HTERT RPE-1 (cell line): ENCODE measurements around the gene DDRGK1.

Experiments used
- in situ Hi-C: fragments of 300-500 bp; cut with MboI; formaldehyde crosslinking; loops from 4 replicates; pipeline ENCODE4 v1.14.3; 2020; ENCODE audit warnings: low sequenced_read_pairs

The DDRGK1 gene

DNA sequence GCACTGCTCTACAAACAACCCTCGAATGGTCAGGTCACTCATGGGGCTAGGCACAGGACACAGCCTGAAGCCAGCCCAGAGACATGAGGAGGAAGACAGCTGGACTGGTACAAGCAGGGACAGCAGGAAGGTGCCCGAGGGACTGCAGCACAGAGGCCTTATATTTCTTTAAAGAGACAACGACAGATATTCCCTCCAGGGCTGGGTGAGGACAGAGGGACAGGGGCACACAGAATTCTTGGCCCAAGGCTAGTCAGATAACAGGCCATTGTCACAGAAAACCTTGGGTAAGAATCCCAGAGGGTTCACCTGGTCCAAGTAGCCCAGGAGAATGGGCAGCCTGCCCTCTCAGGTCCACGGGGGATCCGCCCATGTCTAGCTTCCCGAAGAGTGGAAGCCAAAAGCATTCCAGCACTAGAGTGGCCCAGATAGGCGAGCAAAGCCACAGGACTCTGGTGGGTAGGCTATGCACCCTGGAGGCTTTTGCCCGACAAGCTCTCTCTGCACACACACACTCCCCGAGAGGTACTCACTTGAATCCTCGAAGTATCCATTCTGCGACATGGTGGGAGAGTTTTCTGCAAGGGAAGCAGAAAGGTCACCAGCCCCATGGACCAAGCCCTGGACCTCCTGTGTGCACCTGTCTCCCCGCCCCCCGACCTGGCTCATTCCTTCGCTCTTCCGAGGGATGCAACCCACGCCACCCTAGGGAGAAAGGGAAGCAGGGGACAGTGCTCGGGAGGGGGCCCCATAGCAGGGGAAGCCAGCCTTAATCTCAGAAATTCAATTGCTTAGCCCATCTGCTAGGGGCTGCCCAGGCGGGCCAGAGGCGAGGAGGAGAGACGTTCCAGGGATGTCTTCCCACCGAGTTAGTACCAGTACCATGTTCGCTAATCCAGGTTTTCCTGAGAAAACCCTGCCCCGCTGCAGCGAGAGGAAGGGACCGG lies 32.8 kb upstream of the DDRGK1 start:
- in situ Hi-C loops: no loop called here

GRCh38 chr20:3235666-3236324 lies 31.3 kb upstream of the DDRGK1 start:
- in situ Hi-C loops: no loop called here

- in situ Hi-C loops: no loop called here
Observed at GRCh38 chr20:3233991-3234498, 29.6 kb upstream of the DDRGK1 start.

DNA sequence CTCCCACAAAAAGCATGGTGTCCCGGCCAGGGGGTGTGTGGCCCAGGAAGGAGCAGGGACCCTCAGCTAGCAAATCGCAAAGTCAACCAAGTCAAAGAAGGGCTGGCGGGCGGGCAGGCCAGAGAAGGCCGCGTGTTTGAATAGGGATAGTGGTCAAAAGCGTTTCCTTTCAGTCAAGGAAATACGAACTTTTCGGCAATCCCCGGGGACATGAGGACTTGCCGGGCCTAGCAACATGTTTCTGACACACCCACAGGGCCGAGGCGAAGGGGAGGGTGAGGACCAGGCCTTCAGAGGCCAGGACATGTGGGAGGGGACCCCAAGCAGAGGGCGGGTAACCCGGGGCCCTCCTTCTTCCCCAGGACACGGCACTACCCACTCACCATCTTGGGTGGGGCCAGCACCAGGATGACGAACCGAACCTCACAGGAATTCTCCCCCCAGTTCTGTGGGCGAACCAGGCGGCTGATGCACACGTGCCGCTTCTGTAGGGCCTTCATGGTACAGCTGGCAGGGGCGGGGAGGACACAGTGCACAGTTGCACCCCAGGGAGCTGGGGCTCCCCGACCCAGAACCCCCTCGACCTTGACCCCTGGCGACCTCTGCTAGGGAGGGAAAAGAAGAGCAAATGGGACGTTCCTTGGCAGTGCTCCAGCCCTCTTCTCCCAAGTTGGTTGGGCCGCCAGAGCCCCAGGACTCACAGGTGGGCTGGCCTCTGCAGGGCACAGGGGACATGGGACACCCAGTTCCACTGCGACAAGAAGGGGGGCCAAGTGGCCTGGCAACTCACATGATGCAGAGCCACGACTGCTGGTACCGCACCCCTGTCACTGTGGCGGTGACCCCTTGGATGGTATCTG lies 28.9 kb upstream of the DDRGK1 start:
- in situ Hi-C loops: no loop called here

DNA sequence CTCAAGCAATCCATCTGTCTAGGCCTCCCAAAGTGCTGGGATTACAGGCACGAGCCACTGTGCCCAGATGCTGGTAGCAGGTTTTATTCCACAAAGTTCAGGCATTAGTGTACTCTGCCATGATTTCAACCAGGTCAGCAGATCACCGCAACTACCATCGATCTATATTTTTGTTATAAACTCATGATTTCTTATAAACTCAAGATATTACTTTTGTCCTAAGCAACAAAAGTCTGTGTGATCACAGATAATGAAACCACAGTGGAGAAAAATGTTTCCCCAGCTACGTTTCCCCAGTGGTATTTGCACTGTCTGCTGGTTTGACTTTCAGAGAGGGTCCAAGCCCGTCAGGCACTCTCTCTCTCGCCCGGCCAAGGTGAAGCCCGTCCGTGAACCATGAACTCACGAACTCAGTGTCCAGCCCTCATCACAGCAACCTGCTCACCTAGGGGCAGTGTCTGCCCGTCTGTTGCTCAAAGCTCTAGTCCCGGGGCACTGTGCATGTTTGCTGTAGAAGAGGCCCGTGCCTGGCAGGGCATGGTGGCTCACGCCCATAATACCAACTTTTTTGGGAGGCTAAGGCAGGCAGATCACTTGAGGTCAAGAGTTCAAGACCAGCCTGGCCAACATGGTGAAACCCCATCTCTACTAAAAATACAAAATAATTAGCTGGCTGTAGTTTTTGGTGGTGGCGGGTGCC lies 27.6 kb upstream of the DDRGK1 start:
- in situ Hi-C loops: no loop called here

- in situ Hi-C loops: no loop called here
Observed at GRCh38 chr20:3231116-3231515, 26.6 kb upstream of the DDRGK1 start.

GRCh38 chr20:3229798-3230197 lies 25.3 kb upstream of the DDRGK1 start:
- in situ Hi-C loops: no loop called here

- in situ Hi-C loops: no loop called here
Observed at GRCh38 chr20:3229158-3229557, 24.7 kb upstream of the DDRGK1 start.

DNA sequence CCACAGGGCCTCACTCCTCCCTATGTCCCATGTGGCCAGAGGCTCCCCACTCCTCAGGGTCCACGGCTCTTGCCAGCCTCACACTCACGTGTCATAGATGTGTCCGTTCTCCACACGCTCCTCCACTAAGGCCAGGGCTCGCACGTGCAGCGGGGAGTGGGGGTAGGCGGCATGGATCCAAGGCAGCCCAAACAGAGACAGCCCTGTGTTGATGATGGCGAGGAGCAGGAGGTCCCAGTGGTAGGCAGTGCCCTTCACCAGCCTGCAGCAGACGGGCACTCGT lies 24.2 kb upstream of the DDRGK1 start:
- in situ Hi-C loops: no loop called here

DNA sequence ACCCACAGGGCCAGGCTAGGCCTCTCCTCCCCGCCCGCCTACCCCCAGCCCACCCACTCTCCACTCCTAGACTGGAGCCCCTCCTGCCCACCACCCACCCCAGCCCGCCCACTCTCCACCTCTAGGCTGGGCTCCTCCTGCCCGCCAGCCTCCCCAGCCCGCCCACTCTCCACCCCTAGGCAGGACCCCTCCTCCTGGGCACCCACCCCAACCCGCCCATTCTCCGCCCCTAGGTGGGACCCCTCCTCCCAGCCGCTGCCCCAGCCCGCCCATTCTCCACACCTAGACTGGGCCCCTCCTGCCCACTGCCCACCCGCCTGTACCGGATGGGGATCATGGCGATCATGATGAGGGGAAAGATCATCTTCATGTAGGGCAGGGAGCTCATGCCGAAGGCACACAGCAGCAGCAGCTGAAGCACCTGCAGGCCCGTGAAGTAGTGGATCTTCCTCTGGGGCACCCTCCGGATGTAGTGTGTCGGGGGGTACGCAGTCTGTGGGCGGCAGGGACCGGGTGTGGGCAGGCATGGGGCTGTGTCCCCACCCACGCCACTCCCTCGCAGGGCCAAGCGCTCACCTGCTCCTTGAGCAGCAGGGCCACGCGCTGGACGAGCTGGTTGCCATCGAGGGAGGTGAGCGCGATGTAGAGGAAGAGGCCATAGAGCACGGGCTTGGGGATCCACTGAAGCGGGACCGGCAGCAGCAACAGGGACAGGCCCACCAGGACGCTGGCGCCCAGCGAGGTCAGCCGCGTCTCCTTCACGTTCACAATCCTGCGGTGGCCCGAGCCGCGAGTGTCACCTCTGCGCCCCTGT lies 23.7 kb upstream of the DDRGK1 start:
- in situ Hi-C loops: no loop called here

GRCh38 chr20:3227506-3227905 lies 23.0 kb upstream of the DDRGK1 start:
- in situ Hi-C loops: no loop called here

- in situ Hi-C loops: no loop called here
Observed at GRCh38 chr20:3226864-3227263, 22.4 kb upstream of the DDRGK1 start.

- in situ Hi-C loops: no loop called here
Observed at GRCh38 chr20:3226093-3226492, 21.6 kb upstream of the DDRGK1 start.

DNA sequence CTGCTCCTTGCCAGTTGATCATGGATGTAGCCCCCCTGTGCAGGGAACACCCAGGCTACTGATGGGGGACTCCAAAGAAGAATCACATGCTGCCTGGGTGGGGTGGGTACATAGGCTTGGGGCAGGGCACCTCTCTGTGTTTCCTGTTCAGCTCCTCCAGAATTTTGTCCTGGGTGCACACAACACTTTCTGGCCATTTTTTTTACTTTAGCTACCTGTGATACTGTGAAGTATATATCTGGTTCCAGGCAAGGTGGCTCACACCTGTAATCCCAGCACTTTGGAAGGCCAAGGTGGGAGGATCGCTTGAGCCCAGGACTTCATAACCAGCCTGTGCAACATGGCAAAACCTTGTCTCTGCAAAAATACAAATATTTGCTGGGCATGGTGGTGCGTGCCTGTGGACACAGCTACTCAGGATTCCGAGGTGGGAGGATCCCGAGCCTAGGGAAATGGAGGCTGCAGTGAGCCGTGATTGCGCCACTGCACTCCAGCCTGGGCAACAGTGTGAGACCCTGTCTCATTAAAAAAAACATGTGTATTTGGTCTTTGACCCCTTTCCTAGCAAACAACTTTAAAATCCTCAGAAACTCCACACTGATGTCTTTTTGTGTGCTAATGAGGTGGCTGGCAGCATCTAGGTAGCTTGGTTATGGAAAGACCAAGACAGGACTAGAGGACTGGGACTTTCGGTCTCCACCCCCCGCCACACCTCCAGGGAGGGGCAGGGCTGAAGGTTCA lies 20.4 kb upstream of the DDRGK1 start:
- in situ Hi-C loops: no loop called here

- in situ Hi-C loops: no loop called here
Observed at GRCh38 chr20:3223994-3224680, 19.7 kb upstream of the DDRGK1 start.

DNA sequence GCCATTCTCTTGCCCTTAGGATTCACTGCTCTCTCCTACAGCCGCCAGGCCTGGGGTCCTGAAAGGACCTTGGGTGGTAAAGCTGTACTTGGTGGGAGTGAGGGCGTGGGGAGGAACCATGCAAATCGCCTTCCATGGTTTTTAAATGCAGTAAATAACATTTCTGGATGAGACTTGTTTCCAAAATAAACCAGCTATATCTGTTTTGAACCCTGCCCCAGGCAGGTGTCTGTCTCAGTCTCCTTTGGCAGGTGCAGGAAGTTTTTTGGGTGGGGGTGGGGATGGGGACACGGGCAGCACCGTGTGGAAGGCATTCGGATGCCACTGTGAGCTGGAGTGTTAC lies 19.1 kb upstream of the DDRGK1 start:
- in situ Hi-C loops: no loop called here

DNA sequence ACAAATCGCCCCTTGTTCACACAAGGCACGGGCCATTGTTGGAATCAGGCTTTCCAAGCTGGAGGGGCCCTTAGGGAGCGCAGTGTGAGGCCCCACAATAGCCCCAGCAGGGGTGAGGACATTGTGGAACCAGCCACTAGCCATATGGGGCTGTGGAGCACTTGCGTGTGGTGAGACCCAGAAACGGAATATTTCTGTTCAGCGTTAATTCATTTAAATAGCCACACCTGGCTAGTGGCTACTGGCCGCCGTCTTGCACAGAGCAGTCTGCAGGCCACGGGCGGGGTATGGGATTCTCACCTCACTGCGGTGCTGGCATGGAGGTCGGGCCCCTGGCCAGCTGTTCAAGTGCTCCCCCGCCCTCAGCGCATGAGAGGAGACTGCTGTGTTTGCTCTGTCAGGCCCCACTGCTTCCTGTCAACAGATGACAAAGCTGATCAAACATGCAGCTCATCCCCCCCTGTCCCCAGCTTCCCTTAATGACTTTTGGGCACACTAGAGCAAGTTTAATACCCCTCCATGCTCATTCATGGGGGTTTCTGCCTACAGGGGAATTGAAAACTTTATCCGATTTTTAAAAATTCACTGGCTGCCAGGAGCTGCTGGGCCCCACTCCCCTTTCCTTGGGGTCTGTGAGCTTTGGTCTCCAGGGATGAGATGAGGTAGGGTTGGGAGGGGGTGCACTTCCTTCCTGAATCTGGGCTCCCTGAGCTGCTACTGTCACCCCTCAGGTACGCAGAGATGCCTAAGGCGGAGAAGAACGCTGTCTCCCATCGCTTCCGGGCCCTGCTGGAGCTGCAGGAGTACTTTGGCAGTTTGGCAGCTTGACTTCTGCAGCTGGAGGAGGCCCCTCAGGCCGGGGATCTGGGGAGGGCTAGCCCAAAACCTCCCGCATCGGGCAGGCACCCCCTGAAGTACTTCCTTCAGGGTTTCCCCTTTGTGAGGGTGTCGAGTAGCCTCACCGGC lies 18.4 kb upstream of the DDRGK1 start:
- in situ Hi-C loops: no loop called here
